HepG2 (cell line): ENCODE measurements around the gene MAGIX. TPM values are rescaled to one million over a fixed set of nuclear protein-coding genes. Genes with fewer than 3 reads are reported as not detected.

Experiments
- CSRNP1 ChIP-seq: sonication (generic); formaldehyde crosslinking; IDR thresholded peaks from 2 replicates; pipeline ENCODE4 v1.8.1; 2023; ENCODE audit warnings: mild to moderate bottlenecking, missing genetic modification reagents
- GLI4 ChIP-seq: sonication (generic); formaldehyde crosslinking; IDR thresholded peaks from 2 replicates; pipeline ENCODE4 v1.5.1; 2020; ENCODE audit warnings: missing genetic modification reagents, mild to moderate bottlenecking, moderate library complexity, borderline replicate concordance
- POLR2A ChIP-seq, 2 experiments: IDR thresholded peaks; 2 replicates each; pipeline ENCODE4 v1.6.1; 2011; ENCODE audit warnings: low read depth in 2 of 2, low read length in 2 of 2, mild to moderate bottlenecking in 1 of 2, moderate library complexity in 1 of 2; ENCODE audit not compliant: insufficient read depth in 1 of 2
- PRDM10 ChIP-seq: sonication (generic); formaldehyde crosslinking; IDR thresholded peaks from 2 replicates; pipeline ENCODE4 v1.4.0; 2020; ENCODE audit warnings: low read depth, missing genetic modification reagents
- SAP130 ChIP-seq: IDR thresholded peaks from 2 replicates; pipeline ENCODE4 v1.6.1; 2016; ENCODE audit warnings: low read depth
- SP4 ChIP-seq: sonication (generic); formaldehyde crosslinking; IDR thresholded peaks from 2 replicates; pipeline ENCODE4 v1.8.1; 2023; ENCODE audit warnings: mild to moderate bottlenecking, missing genetic modification reagents
- SPEN ChIP-seq: sonication (generic); formaldehyde crosslinking; IDR thresholded peaks from 2 replicates; pipeline ENCODE4 v1.5.1; 2020; ENCODE audit warnings: low read depth, mild to moderate bottlenecking, missing genetic modification reagents
- TAF1 ChIP-seq: sonication (generic); formaldehyde crosslinking; IDR thresholded peaks from 2 replicates; pipeline ENCODE4 v1.4.0; 2020; ENCODE audit warnings: missing genetic modification reagents
- TBL1XR1 ChIP-seq: fragments of 150-350 bp; IDR thresholded peaks from 2 replicates; pipeline ENCODE4 v1.6.1; 2014; ENCODE audit warnings: borderline replicate concordance, low read length; ENCODE audit not compliant: partially characterized antibody
- THRA ChIP-seq: sonication (generic); formaldehyde crosslinking; IDR thresholded peaks from 2 replicates; pipeline ENCODE4 v1.4.0; 2020; ENCODE audit warnings: missing genetic modification reagents, borderline replicate concordance
- YEATS2 ChIP-seq: sonication (generic); formaldehyde crosslinking; IDR thresholded peaks from 2 replicates; pipeline ENCODE4 v1.4.0; 2020; ENCODE audit warnings: missing genetic modification reagents, borderline replicate concordance
- ZFY ChIP-seq: sonication (generic); formaldehyde crosslinking; IDR thresholded peaks from 2 replicates; pipeline ENCODE4 v1.4.0; 2020; ENCODE audit warnings: missing genetic modification reagents
- ZNF704 ChIP-seq: sonication (generic); formaldehyde crosslinking; IDR thresholded peaks from 2 replicates; pipeline ENCODE4 v1.8.1; 2023; ENCODE audit warnings: mild to moderate bottlenecking, inconsistent platforms, moderate library complexity, missing genetic modification reagents, borderline replicate concordance
- polyA plus RNA-seq, 8 experiments: library from polyadenylated mRNA; depleted of rRNA in 3 of 8; stranded (reverse) in 7 of 8; unstranded in 1 of 8; fragments of >200 nt; fragmentation: Illumina TruSeq in 4 of 8; extraction: Trizol in 4 of 8; gene quantifications; 2 replicates each; pipeline versions ENCODE4 v1.2.1 to v1.2.3, GENCODE V29; 2011 to 2016; ENCODE audit warnings: low read depth in 4 of 8, missing spikeins in 1 of 8, mixed read lengths in 1 of 8; ENCODE audit not compliant: insufficient read depth in 1 of 8
- total RNA-seq, 5 experiments: library from RNA; depleted of rRNA; stranded (reverse); fragments of >200 nt; fragmentation: Illumina TruSeq; extraction: Trizol; gene quantifications; 2 replicates each; pipeline ENCODE4 v1.2.3, GENCODE V29; 2016; ENCODE audit warnings: low read depth in 1 of 5
- TF ChIP-seq, protein P1 (sequence below): IDR thresholded peaks from 2 replicates; pipeline ENCODE4 v1.6.1; 2016; ENCODE audit warnings: missing genetic modification reagents, missing compliant biosample characterization
- TF ChIP-seq, protein P2 (sequence below): sonication (generic); formaldehyde crosslinking; IDR thresholded peaks from 2 replicates; pipeline ENCODE4 v1.5.1; 2020; ENCODE audit warnings: mild to moderate bottlenecking, missing genetic modification reagents, moderate library complexity

The MAGIX gene
- total and polyA plus RNA-seq, 2 of the 13 experiments (the other 11 are each of a cell fraction or from before 2014, with no cell fraction given), result 0.63 to 1.2 TPM

GRCh38 chrX:49190821-49191573, 28.4 kb downstream of the MAGIX start (continued):
- TF ChIP-seq SPEN (0 out of 2 replicates have a peak, but pooled peaks have one; percentile 17), GLI4 (CRISPR knock-in tag) (no peak), SP4 (CRISPR knock-in tag) (peak; percentile 20; the same call in 1 of the 2 replicates), CSRNP1 (CRISPR knock-in tag) (no peak), ZNF704 (CRISPR knock-in tag) (no peak), YEATS2 (CRISPR knock-in tag) (no peak; the same call in 1 of the 2 replicates), PRDM10 (CRISPR knock-in tag) (no peak), SAP130 (CRISPR knock-in tag) (peak; percentile 52), TBL1XR1 (no peak), ZFY (CRISPR knock-in tag) (peak; percentile 88), THRA (CRISPR knock-in tag) (0 out of 2 replicates have a peak, but pooled peaks have one; percentile 3), TAF1 (peak; percentile 76), POLR2A (IDR thresholded peaks at IDR 0.05; ENCODE audit: insufficient read depth in 1 of 2, low read depth in 2 of 2, low read length in 2 of 2) (peak in 1 of 2 experiments; percentile 76; a peak in 2 of 4 replicates)
- TF ChIP-seq, protein P1, sequence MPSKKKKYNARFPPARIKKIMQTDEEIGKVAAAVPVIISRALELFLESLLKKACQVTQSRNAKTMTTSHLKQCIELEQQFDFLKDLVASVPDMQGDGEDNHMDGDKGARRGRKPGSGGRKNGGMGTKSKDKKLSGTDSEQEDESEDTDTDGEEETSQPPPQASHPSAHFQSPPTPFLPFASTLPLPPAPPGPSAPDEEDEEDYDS, result peak; percentile 55; the same call in 1 of the 2 replicates
- TF ChIP-seq, protein P2, sequence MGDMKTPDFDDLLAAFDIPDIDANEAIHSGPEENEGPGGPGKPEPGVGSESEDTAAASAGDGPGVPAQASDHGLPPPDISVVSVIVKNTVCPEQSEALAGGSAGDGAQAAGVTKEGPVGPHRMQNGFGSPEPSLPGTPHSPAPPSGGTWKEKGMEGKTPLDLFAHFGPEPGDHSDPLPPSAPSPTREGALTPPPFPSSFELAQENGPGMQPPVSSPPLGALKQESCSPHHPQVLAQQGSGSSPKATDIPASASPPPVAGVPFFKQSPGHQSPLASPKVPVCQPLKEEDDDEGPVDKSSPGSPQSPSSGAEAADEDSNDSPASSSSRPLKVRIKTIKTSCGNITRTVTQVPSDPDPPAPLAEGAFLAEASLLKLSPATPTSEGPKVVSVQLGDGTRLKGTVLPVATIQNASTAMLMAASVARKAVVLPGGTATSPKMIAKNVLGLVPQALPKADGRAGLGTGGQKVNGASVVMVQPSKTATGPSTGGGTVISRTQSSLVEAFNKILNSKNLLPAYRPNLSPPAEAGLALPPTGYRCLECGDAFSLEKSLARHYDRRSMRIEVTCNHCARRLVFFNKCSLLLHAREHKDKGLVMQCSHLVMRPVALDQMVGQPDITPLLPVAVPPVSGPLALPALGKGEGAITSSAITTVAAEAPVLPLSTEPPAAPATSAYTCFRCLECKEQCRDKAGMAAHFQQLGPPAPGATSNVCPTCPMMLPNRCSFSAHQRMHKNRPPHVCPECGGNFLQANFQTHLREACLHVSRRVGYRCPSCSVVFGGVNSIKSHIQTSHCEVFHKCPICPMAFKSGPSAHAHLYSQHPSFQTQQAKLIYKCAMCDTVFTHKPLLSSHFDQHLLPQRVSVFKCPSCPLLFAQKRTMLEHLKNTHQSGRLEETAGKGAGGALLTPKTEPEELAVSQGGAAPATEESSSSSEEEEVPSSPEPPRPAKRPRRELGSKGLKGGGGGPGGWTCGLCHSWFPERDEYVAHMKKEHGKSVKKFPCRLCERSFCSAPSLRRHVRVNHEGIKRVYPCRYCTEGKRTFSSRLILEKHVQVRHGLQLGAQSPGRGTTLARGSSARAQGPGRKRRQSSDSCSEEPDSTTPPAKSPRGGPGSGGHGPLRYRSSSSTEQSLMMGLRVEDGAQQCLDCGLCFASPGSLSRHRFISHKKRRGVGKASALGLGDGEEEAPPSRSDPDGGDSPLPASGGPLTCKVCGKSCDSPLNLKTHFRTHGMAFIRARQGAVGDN (CRISPR knock-in tag), result peak; percentile 64; the same call in 1 of the 2 replicates
